Measurements from ENCODE around the gene NOTCH3. TPM values are rescaled to one million over a fixed set of nuclear protein-coding genes. Genes with fewer than 3 reads are reported as not detected.

The NOTCH3 gene
- total and polyA plus RNA-seq, 2 of the 8 experiments (the other 6 are each of a cell fraction or from before 2014, with no cell fraction given): 37.5 to 107 TPM

DNA sequence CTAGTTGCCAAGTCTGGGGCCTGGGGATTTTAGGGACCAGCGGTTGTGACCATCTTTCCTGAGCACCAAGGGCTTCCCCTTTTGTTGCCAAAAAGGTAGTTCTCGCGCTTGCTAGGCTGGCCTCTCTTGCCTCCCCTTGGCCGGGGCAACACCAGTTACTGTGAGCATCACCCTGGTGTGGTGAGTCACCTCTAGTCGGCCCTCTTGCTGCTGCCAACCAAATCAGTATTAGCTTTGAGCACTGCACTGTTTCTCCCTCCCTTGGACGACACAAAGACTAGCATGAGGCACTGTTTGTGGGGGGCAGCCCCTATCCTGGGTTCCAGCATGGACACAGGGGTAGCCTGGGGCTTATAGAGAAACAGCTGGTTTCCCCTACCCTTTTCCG, 86.6 kb downstream of the NOTCH3 start (continued):
- TF ChIP-seq, protein P1, sequence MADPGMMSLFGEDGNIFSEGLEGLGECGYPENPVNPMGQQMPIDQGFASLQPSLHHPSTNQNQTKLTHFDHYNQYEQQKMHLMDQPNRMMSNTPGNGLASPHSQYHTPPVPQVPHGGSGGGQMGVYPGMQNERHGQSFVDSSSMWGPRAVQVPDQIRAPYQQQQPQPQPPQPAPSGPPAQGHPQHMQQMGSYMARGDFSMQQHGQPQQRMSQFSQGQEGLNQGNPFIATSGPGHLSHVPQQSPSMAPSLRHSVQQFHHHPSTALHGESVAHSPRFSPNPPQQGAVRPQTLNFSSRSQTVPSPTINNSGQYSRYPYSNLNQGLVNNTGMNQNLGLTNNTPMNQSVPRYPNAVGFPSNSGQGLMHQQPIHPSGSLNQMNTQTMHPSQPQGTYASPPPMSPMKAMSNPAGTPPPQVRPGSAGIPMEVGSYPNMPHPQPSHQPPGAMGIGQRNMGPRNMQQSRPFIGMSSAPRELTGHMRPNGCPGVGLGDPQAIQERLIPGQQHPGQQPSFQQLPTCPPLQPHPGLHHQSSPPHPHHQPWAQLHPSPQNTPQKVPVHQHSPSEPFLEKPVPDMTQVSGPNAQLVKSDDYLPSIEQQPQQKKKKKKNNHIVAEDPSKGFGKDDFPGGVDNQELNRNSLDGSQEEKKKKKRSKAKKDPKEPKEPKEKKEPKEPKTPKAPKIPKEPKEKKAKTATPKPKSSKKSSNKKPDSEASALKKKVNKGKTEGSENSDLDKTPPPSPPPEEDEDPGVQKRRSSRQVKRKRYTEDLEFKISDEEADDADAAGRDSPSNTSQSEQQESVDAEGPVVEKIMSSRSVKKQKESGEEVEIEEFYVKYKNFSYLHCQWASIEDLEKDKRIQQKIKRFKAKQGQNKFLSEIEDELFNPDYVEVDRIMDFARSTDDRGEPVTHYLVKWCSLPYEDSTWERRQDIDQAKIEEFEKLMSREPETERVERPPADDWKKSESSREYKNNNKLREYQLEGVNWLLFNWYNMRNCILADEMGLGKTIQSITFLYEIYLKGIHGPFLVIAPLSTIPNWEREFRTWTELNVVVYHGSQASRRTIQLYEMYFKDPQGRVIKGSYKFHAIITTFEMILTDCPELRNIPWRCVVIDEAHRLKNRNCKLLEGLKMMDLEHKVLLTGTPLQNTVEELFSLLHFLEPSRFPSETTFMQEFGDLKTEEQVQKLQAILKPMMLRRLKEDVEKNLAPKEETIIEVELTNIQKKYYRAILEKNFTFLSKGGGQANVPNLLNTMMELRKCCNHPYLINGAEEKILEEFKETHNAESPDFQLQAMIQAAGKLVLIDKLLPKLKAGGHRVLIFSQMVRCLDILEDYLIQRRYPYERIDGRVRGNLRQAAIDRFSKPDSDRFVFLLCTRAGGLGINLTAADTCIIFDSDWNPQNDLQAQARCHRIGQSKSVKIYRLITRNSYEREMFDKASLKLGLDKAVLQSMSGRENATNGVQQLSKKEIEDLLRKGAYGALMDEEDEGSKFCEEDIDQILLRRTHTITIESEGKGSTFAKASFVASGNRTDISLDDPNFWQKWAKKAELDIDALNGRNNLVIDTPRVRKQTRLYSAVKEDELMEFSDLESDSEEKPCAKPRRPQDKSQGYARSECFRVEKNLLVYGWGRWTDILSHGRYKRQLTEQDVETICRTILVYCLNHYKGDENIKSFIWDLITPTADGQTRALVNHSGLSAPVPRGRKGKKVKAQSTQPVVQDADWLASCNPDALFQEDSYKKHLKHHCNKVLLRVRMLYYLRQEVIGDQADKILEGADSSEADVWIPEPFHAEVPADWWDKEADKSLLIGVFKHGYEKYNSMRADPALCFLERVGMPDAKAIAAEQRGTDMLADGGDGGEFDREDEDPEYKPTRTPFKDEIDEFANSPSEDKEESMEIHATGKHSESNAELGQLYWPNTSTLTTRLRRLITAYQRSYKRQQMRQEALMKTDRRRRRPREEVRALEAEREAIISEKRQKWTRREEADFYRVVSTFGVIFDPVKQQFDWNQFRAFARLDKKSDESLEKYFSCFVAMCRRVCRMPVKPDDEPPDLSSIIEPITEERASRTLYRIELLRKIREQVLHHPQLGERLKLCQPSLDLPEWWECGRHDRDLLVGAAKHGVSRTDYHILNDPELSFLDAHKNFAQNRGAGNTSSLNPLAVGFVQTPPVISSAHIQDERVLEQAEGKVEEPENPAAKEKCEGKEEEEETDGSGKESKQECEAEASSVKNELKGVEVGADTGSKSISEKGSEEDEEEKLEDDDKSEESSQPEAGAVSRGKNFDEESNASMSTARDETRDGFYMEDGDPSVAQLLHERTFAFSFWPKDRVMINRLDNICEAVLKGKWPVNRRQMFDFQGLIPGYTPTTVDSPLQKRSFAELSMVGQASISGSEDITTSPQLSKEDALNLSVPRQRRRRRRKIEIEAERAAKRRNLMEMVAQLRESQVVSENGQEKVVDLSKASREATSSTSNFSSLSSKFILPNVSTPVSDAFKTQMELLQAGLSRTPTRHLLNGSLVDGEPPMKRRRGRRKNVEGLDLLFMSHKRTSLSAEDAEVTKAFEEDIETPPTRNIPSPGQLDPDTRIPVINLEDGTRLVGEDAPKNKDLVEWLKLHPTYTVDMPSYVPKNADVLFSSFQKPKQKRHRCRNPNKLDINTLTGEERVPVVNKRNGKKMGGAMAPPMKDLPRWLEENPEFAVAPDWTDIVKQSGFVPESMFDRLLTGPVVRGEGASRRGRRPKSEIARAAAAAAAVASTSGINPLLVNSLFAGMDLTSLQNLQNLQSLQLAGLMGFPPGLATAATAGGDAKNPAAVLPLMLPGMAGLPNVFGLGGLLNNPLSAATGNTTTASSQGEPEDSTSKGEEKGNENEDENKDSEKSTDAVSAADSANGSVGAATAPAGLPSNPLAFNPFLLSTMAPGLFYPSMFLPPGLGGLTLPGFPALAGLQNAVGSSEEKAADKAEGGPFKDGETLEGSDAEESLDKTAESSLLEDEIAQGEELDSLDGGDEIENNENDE (IDR thresholded peaks at IDR 0.05; ENCODE audit: insufficient replicate concordance, low read length): no peak
- TF ChIP-seq JUN (IDR thresholded peaks at IDR 0.05; ENCODE audit: low read depth, low read length) (no peak), SAP30 (IDR thresholded peaks at IDR 0.05; ENCODE audit: insufficient read depth, insufficient replicate concordance, low read length) (no peak), CTBP2 (IDR thresholded peaks at IDR 0.05; ENCODE audit: borderline replicate concordance, insufficient read depth, insufficient read length, low read length) (no peak), TAF7 (optimal IDR thresholded peaks at IDR 0.05; ENCODE audit: borderline replicate concordance, low read depth, low read length) (no peak)
- TF ChIP-seq, protein P2, sequence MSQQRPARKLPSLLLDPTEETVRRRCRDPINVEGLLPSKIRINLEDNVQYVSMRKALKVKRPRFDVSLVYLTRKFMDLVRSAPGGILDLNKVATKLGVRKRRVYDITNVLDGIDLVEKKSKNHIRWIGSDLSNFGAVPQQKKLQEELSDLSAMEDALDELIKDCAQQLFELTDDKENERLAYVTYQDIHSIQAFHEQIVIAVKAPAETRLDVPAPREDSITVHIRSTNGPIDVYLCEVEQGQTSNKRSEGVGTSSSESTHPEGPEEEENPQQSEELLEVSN (IDR thresholded peaks at IDR 0.05): no peak
- TF ChIP-seq, protein P3, sequence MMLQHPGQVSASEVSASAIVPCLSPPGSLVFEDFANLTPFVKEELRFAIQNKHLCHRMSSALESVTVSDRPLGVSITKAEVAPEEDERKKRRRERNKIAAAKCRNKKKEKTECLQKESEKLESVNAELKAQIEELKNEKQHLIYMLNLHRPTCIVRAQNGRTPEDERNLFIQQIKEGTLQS (IDR thresholded peaks at IDR 0.05; ENCODE audit: insufficient read depth, low read depth, low read length): no peak

All from H1 (cell line).